Epithelial cell of proximal tubule (primary cell): Measurements from ENCODE around the gene PRSS23. TPM values are rescaled to one million over a fixed set of nuclear protein-coding genes. Genes with fewer than 3 reads are reported as not detected.

Experiments used
- DNase-seq: peaks from one replicate; pipeline ENCODE4 v3.0.0-alpha.2; 2011; ENCODE audit warnings: low read depth
- H3K4me3 ChIP-seq: 2 replicates; pipeline ENCODE4 v1.5.1; 2011; ENCODE audit warnings: low read depth, mild to moderate bottlenecking, low read length
- CTCF ChIP-seq: conservative IDR thresholded peaks from 2 replicates; pipeline ENCODE4 v1.5.1; 2012; ENCODE audit warnings: low read depth, mild to moderate bottlenecking, low read length
- total RNA-seq: library from RNA; depleted of rRNA; stranded (reverse); fragments of >200 nt; gene quantifications from 2 replicates; pipeline ENCODE4 v1.2.3, GENCODE V29; 2015

The PRSS23 gene
- total RNA-seq, 1 donor from 2014 or later: 64.2 TPM

GRCh38 chr11:86795949-86796348, 4.4 kb upstream of the PRSS23 start:
- DNase-seq: no peak
- no peak for TF ChIP-seq CTCF
- H3K4me3 ChIP-seq: no peak overlapping the region

- DNase-seq: no peak
- TF ChIP-seq CTCF: no peak
- no peak overlapping the region for H3K4me3 ChIP-seq
Measured at GRCh38 chr11:86797133-86797532, 3.2 kb upstream of the PRSS23 start.

GRCh38 chr11:86798988-86799387, 1.4 kb upstream of the PRSS23 start:
- DNase-seq: no peak
- TF ChIP-seq CTCF: no peak
- no peak overlapping the region for H3K4me3 ChIP-seq

GRCh38 chr11:86799680-86800075, 664 bp upstream of the PRSS23 start:
- H3K4me3 ChIP-seq: peak overlapping the region; percentile 75
- no peak for DNase-seq
- no peak for TF ChIP-seq CTCF

GRCh38 chr11:86800960-86801272, 574 bp downstream of the PRSS23 start:
- peak overlapping the region; percentile 75 for H3K4me3 ChIP-seq
- TF ChIP-seq CTCF: no peak
- DNase-seq: no peak

- no peak for TF ChIP-seq CTCF
- peak overlapping the region; percentile 75 for H3K4me3 ChIP-seq
- no peak for DNase-seq
Measured at GRCh38 chr11:86801364-86801763, 1.0 kb downstream of the PRSS23 start.

GRCh38 chr11:86802146-86802545, 1.8 kb downstream of the PRSS23 start:
- H3K4me3 ChIP-seq: peak overlapping the region; percentile 75
- no peak for DNase-seq
- no peak for TF ChIP-seq CTCF
